NCI-H2227 (cell line): ENCODE measurements around the gene TRAF3IP1.
A peak's percentile ranks its signal among the peaks of the same experiment; 100 is the strongest.

Experiments
- DNase-seq: peaks from one replicate; lab custom pipeline; 2025; ENCODE audit not compliant: unreplicated experiment; lab: John Stamatoyannopoulos, UW

Gene TRAF3IP1

DNA sequence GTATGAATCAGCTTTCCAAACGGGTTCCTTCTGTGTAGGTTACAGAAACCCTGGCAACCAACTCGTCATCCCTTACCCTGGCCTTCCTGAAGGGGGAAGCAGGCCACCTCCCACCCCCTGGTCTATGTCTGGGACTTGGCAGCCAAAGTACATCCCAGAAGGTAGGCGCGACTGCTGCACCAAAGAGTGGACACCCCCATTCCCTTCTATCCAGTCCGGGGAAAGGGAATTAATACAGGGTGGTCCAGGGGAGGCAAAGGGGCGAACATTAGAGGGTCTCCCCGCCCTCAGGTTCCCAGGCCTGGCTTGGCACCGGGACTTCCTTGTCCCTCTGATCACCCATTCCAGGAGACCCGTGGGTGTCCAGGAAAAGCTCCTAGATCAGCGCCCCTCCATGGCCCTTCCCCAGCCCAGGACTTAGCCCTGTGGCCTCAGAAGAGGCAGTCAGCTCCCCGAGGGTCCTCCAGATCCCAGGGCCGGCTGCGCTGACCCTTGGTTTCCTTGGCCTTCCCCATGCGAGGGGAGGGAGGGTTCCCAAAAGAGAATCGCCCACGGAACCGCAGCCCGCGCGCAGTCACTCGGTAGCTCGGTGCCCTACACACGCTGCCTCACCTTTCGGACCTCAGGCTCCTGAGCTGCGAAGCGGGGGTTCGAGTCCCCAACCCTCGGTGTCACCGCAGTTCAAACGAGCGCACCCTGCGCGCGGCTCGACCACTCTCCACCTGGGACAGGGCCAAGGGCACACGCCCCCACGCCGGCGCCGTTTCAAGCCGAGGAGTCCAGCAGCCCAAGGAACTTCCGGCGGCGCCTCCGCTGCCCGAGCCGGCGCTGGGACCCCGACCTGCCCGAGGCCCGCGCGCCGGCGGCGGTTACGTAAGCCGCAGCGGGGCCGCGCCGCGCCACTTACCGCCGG, 32.3 kb upstream of the TRAF3IP1 start, which contains the start of gene PER2:
TSS of gene PER2 (minus strand) at position 874 of the 913 bp plus-strand sequence. CDS start 10,674 bp downstream, outside the sequence.
- DNase-seq = peak; percentile 61

DNA sequence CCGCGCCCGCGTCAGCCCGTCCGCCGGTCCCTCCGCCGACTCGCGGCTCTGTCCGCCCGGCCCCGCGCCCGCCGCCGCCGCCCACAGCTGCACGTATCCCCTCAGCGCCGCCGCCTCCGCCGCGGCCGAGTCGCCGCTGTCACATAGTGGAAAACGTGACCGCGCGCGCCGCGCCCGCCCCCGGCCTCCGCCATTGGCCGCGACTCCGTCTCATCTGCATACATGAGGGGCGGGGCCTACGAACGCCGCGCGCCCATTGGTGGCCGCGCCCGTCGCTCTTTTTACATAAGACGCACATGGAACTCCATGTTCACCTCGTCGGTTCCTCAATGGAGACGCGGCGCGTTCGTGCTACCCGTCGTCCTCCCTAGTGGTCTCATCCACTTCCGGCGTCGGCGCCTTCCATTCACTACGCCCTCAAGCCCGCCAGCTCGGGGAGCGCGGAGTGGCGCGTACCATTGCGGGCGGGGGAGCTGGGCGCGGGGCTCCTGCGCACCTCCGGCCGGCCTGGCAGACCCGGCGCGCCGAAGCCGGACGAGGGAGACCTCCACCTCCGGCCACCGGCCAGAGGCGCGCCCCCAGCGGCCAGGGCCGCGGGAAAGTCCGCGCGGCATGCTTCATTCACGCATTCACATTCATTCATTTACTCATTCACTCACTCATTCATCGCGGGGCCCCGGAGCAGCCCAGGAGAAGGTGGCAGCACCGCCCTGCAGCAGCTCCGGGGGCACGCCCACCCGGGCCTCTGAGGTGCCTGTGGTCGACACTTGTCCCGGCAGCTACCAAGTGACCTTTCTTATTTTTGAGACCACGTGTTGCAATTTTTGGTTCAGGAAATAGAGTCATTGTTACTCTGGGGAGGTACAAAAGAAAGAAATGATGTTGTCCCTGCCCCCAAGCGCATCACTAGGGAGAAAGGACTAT, 31.4 kb upstream of the TRAF3IP1 start:
- peak; percentile 99 for DNase-seq

DNA sequence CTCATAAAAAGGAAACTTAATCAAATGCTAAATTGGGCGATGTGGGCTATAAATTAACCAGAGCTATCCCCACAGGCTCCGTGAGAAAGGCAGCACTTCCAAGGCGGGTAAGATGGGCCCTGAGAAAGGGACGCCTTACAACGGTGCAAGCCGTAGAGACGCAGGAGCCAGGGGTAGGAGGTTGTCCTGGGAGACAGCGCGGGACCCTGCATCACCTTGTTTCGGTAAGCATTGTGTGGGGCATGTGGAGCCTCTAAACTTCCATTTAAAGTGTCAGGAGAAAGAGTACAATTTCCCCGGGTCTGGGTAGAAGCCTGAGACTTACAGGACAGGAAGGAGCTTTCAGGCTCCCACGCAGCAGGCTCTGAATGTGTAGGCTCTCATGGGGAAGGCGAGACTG, 30.7 kb upstream of the TRAF3IP1 start:
- no peak for DNase-seq

DNA sequence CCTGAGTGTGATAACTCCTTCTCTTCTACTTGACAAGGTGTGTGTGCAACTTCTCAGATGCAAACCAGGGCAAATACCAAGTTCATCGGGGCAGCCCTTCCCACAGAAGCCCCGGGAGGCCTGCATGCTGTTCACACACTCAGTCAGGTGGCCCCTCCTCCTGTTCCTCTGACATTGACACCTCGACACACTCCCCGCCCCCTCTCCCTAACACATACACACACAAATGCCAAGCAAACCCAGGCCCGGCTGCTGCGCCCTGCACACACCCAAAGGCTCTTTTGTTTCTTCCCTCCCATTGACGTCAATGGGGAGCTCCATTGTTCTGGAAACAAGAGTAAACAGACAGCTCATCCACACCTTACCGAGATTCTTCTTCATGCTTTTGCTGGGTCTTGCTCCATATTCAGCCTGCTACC, 30.2 kb upstream of the TRAF3IP1 start:
- DNase-seq = peak; percentile 56

DNA sequence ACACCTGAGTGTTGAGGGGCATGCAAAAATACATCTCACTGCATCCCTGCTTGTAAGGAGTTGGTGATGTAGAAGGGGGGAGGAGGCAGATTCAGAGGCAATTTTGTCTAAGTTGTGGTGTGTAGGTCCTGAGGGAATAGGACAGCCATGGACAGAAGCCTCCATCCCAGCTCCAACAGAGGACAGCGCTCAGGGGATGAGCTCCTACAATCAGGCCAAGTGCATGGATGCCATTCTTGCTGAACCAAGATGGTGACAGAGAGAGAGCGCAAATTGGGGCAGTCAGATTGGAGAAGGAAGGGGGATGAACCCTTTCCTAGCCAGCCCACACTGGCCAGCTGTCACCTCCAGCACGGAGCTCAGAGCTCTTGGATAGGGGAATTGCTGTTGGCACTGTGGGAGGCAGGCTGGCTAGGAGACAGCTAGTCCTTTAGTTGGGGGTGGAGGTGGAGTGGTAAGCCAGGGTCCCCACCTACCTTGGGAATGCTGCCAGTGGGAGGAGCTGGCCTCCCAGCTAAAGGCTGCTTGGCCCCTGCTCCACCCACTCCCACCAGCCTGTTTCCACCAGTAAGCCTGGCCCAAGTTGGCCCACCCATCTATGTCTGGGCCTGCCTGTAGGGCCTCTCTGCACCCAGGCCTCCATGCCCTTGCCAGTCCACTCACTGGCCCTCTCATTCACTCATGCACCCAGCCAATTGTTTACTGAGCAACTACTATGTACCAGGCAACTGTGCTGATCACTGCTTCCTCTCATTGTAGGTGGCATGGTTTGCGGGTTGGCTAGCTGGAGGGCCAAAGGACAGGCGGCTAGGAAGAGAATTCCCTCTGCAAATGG, 29.4 kb upstream of the TRAF3IP1 start:
- DNase-seq = no peak

DNA sequence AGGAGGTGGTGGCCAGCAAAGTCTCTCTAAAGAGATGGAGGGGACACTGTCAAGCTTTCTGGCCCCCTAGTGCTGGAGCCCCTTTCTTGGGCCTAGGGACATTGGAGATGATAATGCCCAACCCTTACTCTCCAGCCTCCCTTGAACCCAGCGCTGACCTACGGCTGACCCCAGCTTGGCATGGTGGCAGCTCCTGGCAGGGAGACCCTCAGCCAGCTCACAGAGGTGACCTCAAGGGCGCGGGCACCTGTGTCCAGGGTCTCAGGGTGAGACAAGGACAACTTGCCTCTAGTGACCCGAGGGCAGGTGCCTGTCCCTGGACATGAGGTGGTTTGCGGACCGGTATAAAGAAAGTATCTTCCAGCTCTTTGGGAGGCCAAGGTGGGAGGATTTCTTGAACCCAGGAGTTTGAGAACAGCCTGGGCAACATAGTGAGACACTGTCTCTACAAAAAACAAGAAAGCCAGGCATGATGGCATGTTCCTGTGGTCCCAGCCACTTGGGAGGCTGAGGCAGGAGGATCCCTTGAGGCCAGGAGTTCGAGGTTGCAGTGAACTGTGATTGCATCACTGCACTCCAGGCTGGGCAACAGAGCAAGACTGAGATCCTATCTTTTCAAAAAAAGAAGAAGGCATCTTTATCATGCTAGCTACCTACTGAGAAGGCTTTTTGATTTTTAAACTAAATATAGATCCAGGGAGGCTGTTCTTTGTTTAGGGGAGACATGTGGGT, 28.6 kb upstream of the TRAF3IP1 start:
- DNase-seq = no peak

DNA sequence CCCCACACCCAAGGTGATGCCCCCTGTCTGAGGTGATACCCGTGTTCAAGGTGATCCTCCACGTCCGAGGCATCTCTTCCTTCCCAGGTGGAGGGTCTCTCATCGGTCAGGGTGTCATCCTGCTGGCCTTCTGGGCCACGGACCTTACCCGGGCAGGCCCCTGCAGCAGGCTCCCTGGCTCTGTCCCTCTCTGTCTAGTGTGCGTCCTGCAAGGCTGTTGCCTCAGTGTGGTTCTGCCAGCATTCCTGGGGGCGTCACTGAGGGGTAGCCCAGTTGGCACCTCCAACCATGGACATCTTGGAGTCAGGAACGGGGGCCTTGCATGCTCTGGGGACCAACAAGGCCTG, 26.3 kb upstream of the TRAF3IP1 start:
- DNase-seq = no peak

DNA sequence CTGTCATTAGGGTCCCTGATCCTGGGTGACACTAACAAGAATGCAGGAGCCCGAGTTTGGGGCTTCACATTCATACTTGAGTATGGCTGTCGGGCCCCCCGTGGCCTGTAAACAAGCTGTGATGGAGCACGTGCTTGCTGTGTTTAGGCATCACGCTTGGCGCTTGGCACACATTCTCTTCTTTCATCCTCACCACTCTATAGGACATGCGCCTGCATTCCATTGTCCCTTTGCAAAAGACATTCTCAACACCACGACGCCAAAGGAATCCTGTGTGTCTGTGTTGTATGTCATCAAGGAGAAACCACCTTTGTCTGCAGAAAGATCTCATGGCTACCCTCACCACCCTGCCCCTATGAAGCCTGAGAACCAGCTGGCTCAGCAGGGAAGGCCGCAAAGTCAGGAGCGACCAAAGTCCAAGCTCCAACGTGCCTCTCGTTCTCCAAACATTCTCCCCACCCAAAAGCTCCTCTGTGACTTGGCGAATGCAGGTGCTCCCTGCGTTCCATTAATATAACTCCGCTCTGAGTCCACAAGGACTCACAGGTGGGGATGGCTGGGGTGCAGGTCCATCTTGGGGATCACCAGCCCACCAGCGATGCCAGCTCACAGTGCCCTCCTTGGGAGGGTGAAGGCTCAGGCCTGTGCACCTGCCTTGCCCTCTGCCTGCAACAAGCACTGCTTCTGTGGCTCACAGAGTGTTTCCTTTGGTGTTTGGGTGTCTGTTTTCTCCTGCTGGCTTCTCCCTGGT, 25.8 kb upstream of the TRAF3IP1 start:
- DNase-seq = no peak

DNA sequence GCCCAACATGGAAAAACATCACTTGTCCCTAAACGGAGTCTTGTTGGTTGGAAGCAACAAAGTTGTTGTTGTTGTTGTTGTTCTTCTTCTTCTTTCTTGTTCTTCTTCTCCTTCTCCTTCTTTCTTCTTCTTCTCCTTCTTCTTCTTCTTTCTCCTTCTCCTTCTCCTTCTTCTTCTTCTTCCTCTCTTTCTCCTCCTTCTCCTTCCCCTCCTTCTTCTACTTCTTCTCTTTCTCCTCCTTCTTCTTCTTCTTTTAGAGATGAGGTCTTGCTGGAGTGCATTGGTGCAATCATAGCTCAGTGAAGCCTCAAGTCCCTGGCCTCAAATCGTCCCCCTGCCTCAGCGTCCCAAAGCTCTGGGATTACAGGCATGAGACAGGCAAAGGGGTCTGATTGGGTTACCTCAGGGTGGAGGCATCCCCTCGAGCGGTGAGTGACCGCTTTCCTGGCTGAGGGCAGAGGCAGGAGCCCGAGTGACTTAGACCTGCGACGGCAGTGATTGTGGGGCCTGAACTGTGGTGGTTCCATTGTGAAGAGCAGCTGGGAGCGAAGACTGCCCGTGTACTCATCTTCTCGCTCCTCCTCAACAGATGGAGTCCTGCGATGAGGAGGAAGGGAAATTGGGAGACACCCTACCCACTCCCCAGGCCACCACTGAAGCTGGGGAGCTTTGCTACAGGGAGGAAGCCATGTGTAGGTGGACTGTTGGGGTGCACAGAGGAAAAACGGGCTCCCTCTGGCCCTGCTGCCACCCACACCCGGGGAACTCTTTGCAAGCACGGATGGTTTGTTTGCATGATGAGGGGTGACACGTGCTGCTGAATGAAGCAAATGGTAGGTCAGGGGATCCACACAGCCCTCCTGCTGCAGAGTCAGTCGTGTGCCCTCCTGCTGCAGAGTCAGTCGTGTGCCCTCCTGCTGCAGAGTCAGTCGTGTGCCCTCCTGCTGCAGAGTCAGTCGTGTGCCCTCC, 24.9 kb upstream of the TRAF3IP1 start:
- DNase-seq = no peak

DNA sequence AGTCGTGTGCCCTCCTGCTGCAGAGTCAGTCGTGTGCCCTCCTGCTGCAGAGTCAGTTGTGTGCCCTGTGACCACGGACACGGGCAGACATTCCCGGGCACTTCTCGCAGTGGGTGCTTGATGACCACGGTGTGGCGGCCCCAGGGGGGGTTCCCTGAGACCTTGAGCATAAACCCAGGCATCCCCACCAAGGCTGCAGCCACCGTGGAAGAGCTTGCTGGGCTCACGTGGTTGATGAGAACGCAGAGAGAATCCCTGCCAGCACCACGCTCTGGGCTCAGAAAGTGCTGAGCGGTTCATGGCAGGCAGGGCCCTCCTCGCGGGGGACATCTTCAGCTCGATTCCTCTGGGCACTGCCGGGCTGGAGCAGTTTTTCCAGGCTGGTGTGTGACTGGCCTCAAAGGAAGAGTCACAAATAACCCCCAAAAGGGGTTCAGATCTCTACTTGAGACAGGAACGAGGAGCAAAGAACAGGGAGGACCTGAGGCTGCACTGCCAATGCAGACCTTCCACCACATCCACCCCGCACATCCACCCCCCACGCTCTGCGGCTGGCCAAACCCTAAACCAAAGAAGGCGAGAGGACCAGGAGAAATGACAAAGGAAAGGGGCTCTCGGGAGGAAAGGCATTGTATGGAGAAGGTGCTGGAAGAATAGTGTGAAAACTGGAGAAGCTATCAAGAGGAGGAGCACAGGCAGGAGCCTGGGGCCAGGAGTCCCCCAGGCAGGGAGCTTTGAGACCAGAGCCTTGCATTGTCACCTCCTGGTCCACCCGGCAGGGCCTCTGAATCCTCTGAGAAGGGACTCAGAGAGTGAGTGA, 23.5 kb upstream of the TRAF3IP1 start:
- DNase-seq = no peak

DNA sequence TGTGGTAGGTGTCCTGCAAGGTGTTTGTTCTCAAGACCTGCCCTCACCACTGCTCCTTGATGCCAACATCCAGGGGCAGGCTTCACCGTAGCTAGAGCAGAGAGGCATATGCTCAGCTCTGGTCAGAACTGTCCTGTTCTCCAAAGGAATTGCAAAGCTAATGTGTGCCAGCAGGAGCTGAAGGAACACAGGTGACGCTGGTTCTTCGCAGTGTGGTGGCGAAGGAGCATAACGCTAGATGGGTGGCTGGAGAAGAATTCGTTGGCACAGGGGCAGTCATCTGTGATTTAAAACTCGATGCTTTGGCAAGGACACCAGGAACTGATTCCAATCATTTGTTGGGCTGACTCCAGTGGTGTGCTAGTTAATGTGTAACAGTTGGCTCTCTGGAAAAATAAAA, 20.5 kb upstream of the TRAF3IP1 start:
- no peak for DNase-seq

DNA sequence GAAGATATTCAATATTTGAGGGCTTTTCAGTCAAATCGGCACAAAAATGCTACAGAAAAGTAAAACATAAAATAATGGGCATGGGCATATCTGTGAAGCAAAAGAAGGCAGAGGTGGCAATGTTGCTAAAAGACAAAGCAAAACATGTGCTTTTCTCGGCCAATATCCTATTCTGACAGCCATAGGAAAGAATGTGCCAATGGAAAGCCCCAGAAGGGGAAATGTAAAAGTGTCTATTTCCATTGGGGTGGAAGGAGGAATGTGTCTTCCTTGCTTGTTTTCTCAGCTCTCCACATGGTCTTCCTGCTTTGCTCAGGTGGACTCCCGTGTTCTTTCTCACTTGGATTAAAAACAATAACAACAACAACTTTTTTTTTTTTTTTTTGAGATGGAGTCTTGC, 18.2 kb upstream of the TRAF3IP1 start:
- no peak for DNase-seq

DNA sequence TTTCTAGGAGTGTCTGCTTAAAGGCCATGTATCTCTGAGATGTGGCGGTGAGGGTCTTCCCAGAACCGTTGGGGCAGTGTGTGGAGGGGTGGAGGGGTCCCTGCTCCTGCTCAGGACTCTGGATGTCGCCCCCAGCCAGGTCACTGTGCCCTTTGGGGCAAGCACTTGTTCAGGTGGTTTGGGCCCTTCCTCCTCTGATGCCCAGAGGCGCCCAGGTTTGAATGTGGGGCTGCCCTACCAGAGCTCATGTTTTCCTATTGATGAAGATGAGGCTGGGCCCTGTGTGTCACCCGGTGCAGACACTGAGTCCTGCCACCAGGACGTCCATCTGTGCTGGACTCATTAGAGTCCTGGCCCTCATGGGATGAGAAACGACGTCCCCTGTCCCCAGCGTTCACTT, 17.6 kb upstream of the TRAF3IP1 start:
- DNase-seq = no peak

DNA sequence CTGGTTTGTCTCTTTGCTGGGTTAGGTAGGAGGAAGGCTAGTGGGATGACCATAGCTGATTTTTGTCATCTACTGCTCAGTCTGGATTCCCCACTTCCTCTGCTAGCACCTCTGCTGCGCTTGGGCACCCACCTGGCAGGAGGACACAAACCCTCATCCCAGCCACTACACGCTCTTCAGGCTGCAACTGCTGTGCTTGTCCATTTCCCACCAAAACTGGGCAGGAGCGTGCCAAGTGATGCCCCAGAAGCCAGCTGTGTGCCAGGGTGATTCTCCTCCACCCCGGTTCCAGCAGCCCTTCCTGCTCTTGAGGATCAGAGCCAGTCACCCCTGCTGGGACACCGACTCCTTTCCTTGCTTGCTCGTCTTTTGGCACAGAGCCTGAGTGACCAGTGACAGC, 16.2 kb upstream of the TRAF3IP1 start:
- no peak for DNase-seq

DNA sequence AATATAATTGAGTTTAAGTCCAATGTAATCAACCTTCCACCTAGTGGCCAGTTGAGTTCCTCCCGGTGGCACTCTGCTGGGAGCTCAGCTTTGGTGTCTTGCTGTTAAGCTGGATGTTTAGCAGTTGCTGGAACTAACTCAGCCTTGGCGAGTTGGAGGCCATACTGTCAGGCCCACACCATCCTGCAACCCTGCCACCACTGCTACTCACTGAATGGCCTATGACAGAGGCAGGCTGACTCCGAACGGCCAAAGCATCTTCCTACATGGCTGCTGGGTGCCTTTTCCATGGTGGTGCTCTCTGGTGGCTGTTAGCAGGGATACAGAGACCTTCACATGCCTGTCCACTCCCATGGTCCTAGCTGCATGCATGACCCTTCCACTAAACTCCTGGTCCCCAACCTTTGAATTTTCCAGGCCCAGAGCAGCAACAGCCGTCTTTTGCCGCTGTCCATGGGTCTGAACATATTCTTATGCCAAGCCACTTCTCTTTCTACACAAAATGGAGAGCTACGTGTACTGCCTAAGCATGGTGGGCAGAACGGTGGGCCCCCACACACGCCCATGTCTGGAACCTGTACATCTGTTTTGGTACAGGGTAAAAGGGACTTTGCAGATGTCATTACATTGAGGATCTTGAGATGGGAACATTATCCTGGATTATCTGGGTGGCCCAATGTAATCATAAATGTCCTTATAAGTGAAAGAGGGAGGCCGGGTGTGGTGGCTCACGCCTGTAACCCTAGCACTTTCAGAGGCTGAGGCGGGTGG, 15.0 kb upstream of the TRAF3IP1 start:
- DNase-seq = no peak

DNA sequence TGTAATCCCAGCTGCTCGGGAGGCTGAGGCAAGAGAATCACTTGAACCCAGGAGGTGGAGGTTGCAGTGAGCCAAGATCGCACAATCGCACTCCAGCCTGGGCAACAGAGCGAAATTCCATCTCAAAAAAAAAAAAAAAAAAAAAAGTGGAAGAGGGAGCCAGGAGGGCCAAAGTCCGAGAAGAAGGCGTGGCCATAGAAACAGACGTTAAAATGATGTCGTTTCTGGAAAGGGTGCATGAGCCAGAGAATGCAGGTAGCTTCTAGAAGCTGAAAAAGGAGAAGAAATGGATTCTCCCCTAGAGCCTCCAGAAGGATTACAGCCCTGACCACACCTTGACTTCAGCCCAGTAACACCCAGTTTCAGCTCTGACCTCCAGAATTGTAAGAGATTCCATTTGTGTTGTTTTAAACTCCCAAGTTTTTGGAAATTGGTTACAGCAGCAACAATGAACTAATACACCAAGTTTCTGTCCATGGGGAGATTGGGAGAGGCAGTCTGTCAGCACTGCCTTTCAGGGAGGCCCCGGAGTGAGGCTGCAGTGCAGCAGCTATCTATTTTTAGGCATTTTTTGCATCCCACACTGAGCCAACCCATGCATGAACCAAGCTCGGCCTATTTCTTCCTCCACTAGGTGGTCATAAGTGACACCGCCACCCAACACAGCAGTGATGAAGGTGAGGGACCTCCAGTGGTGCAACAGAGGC, 14.2 kb upstream of the TRAF3IP1 start:
- DNase-seq = no peak
